Epithelial cell of prostate (primary cell): ENCODE data around the gene ZNF226.
A peak's percentile ranks its signal among the peaks of the same experiment; 100 is the strongest.
"Not testable (repeated sequence)": the region's sequence is repeated elsewhere in the genome, so short reads cannot be mapped to it uniquely, and the experiment has no call there.

Experiments used
- DNase-seq: peaks from one replicate; pipeline ENCODE4 v3.0.0-alpha.2; 2011; ENCODE audit warnings: low read depth, low spot score
- H3K27ac ChIP-seq: fragments of 450-650 bp; 2 replicates; pipeline ENCODE4 v1.5.1; 2017; ENCODE audit warnings: mild to moderate bottlenecking

The ZNF226 gene

DNA sequence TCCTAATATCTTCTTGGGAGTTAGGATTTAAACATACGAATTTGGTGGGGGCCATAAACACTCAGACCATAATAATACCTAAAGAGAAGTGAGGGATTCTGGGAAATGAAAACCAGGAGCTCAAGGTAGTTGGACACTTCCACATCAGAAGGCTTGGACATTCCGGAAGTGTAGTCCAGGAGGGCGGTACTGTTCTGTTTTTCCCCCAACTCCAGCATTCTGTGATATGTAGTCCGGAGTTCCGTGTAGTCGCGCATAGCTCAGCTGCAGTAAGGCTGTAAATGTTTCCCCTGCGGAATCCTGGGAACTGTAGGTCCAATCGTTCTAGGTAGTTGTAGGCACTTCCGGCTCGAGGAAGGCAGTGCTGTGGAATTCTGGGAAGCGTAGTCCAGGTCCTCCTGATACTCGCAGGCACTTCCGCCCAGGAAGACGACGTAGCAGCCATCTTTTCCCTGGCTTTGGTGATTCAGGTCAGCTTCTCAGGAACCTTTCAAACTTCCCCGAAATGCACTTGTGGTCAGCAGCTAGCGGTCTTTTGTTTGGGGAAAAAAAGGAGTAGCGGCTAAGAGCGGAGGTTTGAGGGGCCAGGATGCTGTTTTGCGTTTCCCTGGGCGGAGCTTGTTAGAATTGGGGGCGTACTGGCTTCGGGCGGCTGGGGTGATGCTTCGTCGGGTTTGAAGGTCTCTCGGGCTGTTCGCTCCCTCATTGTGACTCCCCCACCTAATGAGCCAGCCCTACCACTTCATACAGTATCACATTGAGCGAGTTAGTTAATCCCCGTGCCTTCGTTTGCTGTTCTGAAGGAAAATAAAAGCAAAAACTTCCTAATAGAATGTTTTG is at the start of gene ZNF226:
ZNF226 (plus strand) TSS at position 428 of the 840 bp plus-strand sequence. CDS start 4,981 bp downstream, outside the sequence.
- peak; percentile 91 for DNase-seq
- peak within 1 kb of the TSS; percentile 56 for H3K27ac ChIP-seq

DNA sequence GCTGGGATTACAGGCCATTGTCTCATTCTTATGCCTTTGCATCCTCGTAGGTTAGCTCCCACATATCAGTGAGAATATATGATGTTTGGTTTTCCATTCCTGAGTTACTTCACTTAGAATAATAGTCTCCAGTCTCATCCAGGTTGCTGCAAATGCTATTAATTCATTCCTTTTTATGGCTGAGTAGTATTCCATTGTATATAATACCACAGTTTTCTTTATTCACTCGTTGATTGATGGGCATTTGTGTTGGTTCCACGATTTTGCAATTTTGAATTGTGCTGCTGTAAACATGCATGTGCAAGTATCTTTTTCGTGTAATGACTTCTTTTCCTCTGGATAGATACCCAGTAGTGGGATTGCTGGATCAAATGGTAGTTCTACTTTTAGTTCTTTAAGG is 43.7 kb upstream of the ZNF226 start:
- H3K27ac ChIP-seq, DNase-seq: not testable (repeated sequence)

DNA sequence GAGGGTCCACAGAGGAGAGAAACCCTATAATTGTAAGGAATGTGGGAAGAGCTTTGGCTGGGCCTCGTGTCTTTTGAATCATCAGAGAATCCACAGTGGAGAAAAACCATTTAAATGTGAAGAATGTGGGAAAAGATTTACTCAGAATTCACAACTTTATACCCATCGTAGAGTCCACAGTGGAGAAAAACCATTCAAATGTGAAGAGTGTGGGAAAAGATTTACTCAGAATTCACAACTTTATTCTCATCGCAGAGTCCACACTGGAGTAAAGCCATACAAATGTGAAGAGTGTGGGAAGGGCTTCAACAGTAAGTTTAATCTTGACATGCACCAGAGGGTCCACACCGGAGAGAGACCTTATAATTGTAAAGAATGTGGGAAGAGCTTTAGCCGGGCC is 32.9 kb upstream of the ZNF226 start:
- DNase-seq = no peak
- H3K27ac ChIP-seq = no peak overlapping the region

DNA sequence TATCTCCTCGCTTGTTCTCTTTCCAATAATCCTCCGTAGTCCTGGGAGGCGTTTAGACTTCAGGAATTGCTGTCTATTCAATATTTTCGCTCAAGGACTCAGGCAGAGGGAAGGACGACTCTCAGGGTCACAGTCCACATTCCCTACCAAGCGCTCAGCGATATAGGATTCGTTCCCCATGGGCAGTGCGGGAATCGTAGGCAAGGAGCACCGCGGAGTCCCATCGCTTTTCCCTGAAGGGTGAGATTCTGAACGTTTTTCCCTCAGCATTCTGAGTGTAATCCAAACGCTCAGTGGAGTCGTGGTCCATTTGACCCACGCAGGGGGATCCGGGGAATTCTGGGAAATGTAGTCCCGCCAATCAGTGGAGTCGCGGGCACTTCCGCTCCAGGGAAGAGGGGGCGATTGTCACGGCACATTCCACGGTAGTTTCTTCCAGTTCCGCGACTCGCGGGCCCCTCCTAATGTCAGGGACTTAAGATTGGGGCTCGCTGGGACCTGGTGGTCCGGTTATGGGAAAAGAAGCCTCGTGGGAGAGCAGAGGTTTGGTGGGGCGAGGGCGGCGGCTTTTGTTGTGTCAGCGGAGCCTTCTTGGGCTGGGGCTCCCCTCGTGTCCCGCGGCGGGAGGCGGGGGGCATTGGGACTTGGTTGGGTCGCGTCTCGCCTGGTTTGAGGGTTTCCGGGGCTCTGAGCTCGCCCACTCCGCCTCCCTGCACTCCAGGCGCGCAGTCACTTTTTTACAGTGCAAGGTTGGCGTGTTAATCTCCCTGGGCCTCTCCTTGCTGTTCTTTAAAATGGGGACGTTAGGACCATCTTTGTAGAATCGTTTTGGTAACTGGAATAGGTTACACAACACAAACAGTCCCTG is 23.5 kb upstream of the ZNF226 start, which contains the start of gene ZNF234:
ZNF234 (plus strand) TSS at position 364 of the 868 bp plus-strand sequence. CDS start 3,079 bp downstream, outside the sequence.
- H3K27ac ChIP-seq = peak within 1 kb of the TSS; percentile 6
- no peak for DNase-seq

DNA sequence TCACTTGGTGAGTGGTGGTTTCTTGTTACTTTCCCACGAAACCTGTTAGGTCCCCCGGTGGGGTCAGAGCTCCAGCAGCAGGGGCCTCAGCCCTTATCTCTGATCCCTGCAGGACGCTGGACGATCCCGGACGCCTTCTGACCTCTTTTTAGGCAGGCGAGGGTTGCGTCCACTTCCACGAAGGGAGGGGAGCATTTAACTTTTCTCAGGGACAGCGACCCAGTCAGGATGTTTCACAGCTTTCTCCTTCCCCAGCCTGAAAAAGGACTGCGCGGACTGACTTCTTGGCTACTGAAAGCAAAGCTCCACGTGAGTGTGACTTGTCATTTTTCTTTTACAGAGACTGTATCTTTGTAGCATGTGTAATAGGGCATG is 22.9 kb upstream of the ZNF226 start:
- no peak overlapping the region for H3K27ac ChIP-seq
- no peak for DNase-seq

DNA sequence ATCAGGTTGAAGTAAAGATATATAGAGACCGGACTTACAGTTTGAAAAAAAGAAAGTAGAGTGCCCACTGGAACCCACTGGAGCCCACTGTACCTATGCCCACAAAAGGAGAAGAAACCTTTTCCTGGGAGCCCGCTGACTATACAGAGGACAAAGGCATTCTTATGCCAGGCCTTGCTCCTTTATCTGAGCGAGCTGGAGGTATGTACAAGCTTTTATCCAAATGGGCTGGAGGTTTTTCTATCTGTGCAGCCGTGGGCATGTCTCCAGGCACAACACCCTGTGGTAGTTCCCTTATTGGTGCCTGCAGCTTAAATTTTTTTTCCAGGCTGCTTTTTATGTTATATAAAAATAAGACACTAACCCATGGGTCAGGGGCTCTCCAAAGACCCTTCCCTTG is 15.1 kb upstream of the ZNF226 start:
- no peak for DNase-seq
- no peak overlapping the region for H3K27ac ChIP-seq

DNA sequence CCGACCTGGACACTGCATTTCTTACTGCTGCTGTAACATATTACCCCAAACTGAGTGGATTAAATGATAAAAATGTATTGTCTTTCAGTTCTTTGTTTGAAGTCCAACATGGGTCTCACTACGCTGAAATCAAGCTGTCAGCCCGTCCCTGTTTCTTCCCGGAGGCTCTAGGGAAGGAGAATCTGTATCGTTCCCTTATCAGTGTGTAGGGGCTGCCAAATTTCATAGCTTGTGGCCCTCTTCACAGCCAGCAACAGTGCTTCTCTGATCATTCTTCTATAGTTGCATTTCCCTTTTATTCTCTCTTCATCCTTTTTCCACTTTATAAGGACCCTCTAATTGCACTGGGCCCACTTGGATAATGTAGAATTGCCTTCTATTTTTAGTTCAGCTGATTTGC is 13.4 kb upstream of the ZNF226 start:
- DNase-seq = no peak
- H3K27ac ChIP-seq = no peak overlapping the region

DNA sequence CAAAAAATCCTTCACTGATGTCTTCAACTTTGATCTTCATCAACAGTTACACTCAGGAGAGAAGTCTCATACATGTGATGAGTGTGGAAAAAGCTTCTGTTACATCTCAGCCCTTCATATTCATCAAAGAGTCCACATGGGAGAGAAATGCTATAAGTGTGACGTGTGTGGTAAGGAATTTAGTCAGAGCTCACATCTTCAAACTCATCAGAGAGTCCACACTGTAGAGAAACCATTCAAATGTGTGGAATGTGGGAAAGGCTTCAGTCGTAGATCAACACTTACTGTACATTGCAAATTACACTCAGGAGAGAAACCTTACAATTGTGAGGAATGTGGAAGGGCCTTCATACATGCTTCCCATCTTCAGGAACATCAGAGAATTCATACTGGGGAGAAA is 8.4 kb upstream of the ZNF226 start:
- DNase-seq = no peak
- H3K27ac ChIP-seq = no peak overlapping the region

DNA sequence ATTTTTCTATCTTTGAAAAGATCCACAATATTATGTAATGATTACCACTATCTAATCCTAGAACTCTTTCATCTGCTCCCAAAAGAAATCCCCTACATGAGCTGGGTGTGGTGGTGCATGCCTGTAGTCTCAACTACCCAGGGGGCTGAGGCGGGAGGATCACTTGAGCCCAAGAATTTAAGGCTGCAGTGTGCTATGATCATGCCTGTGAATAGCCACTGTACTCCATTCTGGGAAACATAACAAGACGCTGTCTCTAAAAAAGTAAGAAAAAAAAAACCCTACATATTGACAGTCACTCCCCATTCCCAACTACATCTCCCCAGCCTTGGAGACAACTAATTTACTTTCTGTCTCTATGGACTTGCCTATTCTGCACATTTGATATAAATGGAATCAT is 1.1 kb upstream of the ZNF226 start:
- DNase-seq = no peak
- H3K27ac ChIP-seq = no peak overlapping the region

DNA sequence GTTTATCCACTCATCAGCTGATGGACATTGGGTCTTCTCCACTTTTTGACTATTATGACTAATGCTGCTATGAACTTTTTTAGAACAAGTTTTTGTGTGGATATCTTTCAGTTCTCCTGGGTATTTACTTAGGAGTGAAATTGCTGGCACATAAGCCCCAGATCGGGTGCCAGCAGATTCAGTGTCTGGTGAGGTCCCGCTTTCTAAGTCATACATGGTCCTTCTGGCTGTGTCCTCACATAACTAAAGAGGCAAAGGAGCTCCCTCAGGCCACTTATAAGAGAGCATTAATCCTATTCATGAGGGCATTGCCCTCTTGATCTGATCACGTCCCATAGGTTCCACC is 600 bp upstream of the ZNF226 start:
- no peak for DNase-seq
- peak overlapping the region; percentile 56 for H3K27ac ChIP-seq

DNA sequence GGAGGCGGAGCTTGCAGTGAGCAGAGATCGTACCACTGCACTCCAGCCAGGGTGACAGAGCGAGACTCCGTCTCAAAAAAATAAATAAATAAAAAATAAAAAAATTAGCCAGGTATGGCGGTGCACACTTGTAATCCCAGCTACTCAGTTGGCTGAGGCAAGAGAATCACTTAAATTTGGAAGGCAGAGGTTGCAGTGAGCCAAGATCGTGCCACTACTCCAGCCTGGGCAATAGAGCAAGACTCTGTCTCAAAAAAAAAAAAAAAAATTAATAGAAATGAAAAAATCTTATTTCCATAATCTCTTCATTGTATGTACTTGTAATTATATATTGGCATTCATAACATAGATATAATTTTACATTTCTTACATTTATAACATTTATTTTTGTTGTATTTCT is 5.8 kb downstream of the ZNF226 start:
- not testable (repeated sequence) for DNase-seq, H3K27ac ChIP-seq

DNA sequence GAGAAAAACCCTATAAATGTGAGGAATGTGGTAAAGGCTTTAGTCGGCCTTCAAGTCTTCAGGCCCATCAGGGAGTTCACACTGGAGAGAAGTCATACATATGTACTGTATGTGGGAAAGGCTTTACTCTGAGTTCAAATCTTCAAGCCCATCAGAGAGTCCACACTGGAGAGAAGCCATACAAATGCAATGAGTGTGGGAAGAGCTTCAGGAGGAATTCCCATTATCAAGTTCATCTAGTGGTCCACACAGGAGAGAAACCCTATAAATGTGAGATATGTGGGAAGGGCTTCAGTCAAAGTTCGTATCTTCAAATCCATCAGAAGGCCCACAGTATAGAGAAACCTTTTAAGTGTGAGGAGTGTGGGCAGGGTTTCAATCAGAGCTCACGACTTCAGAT is 11.7 kb downstream of the ZNF226 start:
- no peak for DNase-seq
- no peak overlapping the region for H3K27ac ChIP-seq

DNA sequence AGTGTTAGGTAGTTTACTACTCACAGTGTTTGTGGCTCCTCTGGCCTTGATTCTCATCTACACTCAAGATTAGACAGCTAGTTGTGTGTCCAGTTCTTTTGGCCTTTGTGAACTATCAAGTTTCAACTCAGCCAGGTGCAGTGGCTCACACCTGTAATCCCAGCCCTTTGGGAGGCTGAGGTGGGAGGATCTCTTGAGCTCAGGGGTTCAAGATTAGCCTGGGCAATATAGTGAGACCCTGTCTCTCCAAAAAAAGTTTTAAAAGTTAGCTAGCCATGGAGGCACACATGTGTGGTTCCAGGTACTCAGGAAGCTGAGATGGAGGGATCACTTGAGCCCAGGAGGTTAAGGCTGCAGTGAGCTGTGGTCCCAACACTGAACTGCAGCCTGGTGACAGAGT is 16.1 kb downstream of the ZNF226 start:
- DNase-seq = no peak
- H3K27ac ChIP-seq = no peak overlapping the region

DNA sequence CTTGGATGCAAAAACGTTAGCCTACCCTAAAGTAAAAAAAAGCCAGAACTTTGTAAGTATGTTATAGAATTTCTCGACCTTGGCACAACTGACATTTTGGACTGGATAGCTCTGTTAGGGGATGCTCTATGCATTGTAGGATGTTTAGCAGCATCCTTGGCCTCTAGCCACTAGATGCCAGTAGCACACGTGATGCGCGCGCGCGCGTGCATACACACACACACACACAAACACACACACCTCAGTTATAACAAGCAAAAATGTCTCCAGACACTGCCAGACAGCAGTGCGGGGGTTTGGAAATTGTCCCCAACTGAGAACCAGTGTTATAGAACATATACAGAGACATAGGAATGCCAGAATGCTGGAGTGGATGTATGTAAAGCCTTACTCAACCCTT is 17.2 kb downstream of the ZNF226 start:
- DNase-seq = no peak
- no peak overlapping the region for H3K27ac ChIP-seq

DNA sequence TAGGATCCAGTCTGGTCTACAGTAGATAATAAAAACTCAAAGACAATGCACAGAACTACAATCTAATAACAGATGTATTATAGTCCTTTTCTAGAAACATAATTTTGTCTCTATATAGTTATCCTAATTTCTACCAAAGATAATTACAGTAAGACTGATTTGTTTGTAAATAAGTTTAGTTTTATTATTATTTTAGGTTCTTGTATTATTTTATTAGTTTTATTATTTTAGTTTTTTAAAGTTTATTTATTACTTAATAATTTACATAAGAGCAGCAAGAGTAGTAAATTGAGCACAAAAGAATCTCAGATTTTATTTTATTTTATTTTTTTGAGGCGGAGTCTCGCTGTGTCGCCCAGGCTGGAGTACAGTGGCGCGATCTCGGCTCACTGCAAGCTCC is 25.1 kb downstream of the ZNF226 start:
- DNase-seq = no peak
- H3K27ac ChIP-seq = no peak overlapping the region

DNA sequence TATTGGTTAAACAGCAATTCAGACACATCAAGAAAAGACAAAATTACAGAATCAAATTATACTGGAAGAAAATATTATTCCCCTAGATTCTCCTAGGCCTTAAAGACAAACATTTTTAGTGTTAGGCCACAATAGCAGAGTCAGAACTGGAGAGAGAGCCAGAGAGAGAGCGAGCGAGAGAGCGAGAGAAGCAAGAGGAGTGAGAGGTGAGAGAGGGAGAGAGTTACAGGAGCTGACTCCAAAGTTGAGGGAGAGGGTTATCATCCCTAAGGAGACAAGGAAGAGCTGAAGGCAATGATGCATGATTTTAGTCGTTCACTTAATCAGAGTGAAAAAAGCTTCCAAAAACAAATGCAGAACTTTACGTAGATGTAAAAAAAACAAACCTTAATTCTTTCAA is 27.2 kb downstream of the ZNF226 start:
- DNase-seq = no peak
- H3K27ac ChIP-seq = no peak overlapping the region

DNA sequence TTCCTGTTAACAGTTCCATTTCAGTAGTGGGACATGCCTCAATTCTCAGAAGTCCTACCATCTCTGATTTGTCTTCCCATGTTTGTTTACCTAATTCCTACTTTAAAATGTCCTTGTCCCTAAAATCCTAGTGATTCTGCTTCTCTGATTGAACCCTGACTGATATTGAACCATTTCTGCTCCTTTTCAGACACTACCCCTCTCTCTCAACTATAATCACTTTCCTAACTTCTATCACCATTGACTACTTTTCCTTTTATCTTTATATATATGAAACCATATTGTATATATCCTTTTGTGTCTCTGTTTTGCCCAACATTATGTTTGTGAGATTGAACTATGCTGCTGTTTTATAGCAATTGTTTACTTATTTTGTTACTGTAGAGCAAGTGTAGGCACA is 31.9 kb downstream of the ZNF226 start:
- DNase-seq = no peak

DNA sequence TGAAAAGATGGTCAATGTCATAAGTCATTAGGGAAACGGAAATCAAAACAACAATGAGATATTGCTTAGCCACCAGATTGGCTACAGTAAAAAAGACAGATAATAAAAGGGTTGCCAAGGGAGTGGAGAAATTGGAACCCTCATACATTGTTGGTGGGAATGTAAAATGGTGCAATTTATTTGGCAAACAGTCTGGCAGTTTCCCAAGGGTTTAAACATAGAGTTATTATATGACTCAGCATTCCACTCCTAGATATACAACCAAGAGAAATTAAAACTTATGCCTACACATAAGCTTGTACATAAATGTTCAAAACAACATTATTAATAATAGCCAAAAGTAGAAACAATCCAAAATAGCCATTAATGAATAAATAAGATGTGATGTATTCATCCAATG is 37.6 kb downstream of the ZNF226 start:
- H3K27ac ChIP-seq = no peak overlapping the region

More for the DNA sequence above, 31.9 kb downstream of the ZNF226 start:
- no peak overlapping the region for H3K27ac ChIP-seq

DNA sequence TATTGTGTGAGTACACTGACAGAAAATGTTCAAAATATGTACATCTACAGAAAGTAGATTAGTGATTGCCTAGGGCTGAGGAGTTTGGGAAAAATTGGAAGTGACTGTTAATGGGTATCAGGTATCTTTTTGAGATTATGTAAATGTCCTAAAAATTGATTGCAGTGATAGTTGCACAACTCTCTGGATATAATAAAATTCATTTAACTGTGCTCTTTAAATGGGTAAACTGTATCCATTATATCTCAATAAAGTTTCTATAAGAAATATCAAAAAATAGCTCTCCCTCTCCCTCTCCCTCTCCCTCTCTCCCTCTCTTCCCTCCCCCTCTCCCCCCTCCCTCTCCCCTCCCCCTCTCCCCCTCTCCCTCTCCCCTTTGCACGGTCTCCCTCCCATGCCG is 38.1 kb downstream of the ZNF226 start:
- H3K27ac ChIP-seq = no peak overlapping the region
- no peak for DNase-seq

More for the DNA sequence above, 37.6 kb downstream of the ZNF226 start:
- no peak for DNase-seq

DNA sequence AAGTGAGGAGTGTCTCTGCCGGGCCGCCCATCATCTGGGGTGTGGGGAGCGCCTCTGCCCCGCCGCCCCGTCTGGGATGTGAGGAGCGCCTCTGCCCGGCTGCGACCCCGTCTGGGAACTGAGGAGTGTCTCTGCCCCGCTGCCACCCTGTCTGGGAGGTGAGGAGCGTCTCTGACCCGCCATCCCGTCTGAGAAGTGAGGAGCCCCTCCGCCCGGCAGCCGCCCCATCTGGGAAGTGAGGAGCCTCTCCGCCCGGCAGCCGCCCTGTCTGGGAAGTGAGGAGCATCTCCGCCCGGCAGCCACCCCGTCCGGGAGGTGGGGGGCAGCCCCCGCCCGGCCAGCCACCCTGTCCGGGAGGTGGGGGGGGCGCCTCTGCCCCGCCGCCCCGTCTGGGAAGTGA is 39.0 kb downstream of the ZNF226 start:
- DNase-seq = not testable (repeated sequence)

DNA sequence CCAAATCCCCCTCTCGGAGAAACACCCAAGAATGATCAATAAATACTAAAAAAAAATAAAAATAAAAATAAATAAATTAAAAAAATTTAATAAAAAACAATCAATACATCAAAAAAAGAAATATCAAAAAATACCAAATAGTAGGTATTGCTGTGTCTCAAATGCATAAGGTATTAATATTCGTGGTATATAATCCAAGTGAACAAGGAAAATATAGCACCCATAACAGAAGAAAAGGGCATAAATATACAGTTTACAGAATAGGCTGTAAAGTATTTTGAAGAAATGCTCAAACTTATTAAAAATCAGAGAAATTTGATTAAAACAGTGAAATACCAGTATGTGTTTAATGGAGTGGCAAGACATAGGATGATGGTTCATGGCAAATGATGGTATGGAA is 39.9 kb downstream of the ZNF226 start:
- DNase-seq = no peak
- no peak overlapping the region for H3K27ac ChIP-seq

More for the DNA sequence above, 39.0 kb downstream of the ZNF226 start:
- H3K27ac ChIP-seq = not testable (repeated sequence)
